OCI-LY3 (cell line): ENCODE results near the gene VSNL1.

ENCODE experiments used
- H2AFZ ChIP-seq: fragments of 200-600, 300-600 bp; shearing (Covaris generic); 2 replicates; pipeline ENCODE4 v1.6.0; 2014; ENCODE audit warnings: antibody characterized with exemption, low read depth, low read length
- H3K27ac ChIP-seq: fragments of 200-600, 300-600 bp; sonication (generic); 2 replicates; pipeline ENCODE4 v1.5.1; 2014; ENCODE audit warnings: mild to moderate bottlenecking, low read length, moderate library complexity, mixed read lengths
- H3K27me3 ChIP-seq: fragments of 200-600, 300-600 bp; sonication (generic); 2 replicates; pipeline ENCODE4 v1.6.1; 2014; ENCODE audit warnings: low read depth, low read length, mixed read lengths
- H3K36me3 ChIP-seq: fragments of 200-600, 300-600 bp; sonication (generic); replicated peaks from 2 replicates; pipeline ENCODE3; 2014; ENCODE audit warnings: low read depth, low read length, mixed read lengths
- H3K4me1 ChIP-seq: fragments of 300-600, 200-600 bp; sonication (generic); 2 replicates; pipeline ENCODE4 v1.6.1; 2014; ENCODE audit warnings: low read length, mixed read lengths
- H3K4me2 ChIP-seq: fragments of 200-600, 300-600 bp; sonication (generic); 2 replicates; pipeline ENCODE4 v1.6.1; 2014; ENCODE audit warnings: low read length, mixed read lengths
- H3K4me3 ChIP-seq: fragments of 300-600, 200-600 bp; sonication (generic); 2 replicates; pipeline ENCODE4 v1.5.1; 2014; ENCODE audit warnings: antibody characterized with exemption, mild to moderate bottlenecking, low read length, moderate library complexity
- H3K79me2 ChIP-seq: fragments of 300-600, 200-600 bp; shearing (Covaris generic); 2 replicates; pipeline ENCODE4 v1.6.1; 2014; ENCODE audit warnings: mild to moderate bottlenecking, low read length, mixed read lengths
- H3K9ac ChIP-seq: fragments of 300-600, 200-600 bp; shearing (Covaris generic); 2 replicates; pipeline ENCODE4 v1.6.0; 2014; ENCODE audit warnings: mild to moderate bottlenecking, low read length, moderate library complexity
- H3K9me3 ChIP-seq: fragments of 200-600, 300-600 bp; shearing (Covaris generic); 2 replicates; pipeline ENCODE4 v1.6.1; 2014; ENCODE audit warnings: low read length, mixed read lengths; ENCODE audit not compliant: insufficient read depth
- H4K20me1 ChIP-seq: fragments of 200-600, 300-600 bp; sonication (generic); 2 replicates; pipeline ENCODE4 v1.6.1; 2016; ENCODE audit warnings: low read length, mixed read lengths; ENCODE audit not compliant: insufficient read depth
- EZH2phosphoT487 ChIP-seq: fragments of 200-600 bp; shearing (Covaris generic); IDR thresholded peaks from 2 replicates; pipeline ENCODE4 v1.6.1; 2018; ENCODE audit warnings: antibody characterized with exemption, mixed run types, low read depth
- TF ChIP-seq, protein P1 (sequence below): fragments of 200-600, 300-600 bp; sonication (generic); IDR thresholded peaks from 2 replicates; pipeline ENCODE4 v1.5.1; 2014; ENCODE audit warnings: antibody characterized with exemption, low read length, low read depth

VSNL1 gene

DNA sequence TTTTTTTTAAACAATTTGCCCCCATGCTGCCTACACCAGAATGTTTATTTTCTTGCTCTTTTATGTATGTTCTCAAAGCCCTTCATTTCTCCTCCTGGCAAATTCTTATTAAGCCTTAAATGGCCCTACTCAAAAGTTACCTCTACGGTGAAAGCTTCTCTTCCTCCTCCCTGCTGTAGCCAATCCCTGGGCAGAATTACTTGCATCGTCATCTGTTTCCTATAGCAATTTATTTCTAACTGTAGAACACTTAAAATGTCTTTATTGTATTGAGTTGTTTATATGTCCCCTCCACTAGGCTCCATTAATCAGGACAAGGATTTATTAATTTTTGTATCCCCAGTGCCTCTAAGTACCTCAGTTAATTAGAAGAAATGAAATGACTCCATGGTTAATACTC, 19.7 kb upstream of the VSNL1 start:
- TF ChIP-seq, protein P1, sequence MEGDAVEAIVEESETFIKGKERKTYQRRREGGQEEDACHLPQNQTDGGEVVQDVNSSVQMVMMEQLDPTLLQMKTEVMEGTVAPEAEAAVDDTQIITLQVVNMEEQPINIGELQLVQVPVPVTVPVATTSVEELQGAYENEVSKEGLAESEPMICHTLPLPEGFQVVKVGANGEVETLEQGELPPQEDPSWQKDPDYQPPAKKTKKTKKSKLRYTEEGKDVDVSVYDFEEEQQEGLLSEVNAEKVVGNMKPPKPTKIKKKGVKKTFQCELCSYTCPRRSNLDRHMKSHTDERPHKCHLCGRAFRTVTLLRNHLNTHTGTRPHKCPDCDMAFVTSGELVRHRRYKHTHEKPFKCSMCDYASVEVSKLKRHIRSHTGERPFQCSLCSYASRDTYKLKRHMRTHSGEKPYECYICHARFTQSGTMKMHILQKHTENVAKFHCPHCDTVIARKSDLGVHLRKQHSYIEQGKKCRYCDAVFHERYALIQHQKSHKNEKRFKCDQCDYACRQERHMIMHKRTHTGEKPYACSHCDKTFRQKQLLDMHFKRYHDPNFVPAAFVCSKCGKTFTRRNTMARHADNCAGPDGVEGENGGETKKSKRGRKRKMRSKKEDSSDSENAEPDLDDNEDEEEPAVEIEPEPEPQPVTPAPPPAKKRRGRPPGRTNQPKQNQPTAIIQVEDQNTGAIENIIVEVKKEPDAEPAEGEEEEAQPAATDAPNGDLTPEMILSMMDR = no peak
- TF ChIP-seq EZH2phosphoT487 = no peak
- Histone ChIP-seq H3K9ac (no peak overlapping the region), H4K20me1 (no peaks in the 10 kb centered on the region), H3K36me3 (no peaks in the 10 kb centered on the region), H2AFZ (no peak overlapping the region), H3K4me2 (no peak overlapping the region), H3K4me1 (peaks cover 36% of the 10 kb centered on the region), H3K4me3 (no peak overlapping the region), H3K27me3 (no peaks in the 10 kb centered on the region; the same call in 1 of the 2 replicates), H3K9me3 (no peaks in the 10 kb centered on the region), H3K27ac (no peak overlapping the region), H3K79me2 (no peaks in the 10 kb centered on the region)

DNA sequence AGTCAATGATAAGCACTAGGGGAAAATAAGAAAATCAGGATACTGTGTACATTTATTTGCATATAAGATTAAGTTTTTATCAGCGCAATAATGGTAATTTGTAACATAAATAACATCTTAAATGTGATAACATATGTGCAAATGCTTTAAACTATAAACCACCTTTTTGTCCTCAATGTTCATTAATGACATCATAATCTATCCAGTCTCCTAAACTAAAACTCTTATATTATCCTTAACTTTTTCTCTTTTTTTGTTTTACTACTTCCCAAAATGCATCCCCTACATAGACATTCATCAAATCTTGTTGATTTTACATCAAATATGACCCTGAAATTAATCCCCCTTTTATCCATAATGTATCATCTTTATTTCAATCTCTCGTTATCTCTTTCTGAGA, 18.9 kb upstream of the VSNL1 start:
- Histone ChIP-seq H3K4me1 (peaks cover 27% of the 10 kb centered on the region), H3K36me3 (no peaks in the 10 kb centered on the region), H3K27ac (no peak overlapping the region), H3K27me3 (no peaks in the 10 kb centered on the region; the same call in 1 of the 2 replicates), H4K20me1 (no peaks in the 10 kb centered on the region), H3K79me2 (no peaks in the 10 kb centered on the region), H3K4me2 (no peak overlapping the region), H3K9ac (no peak overlapping the region), H2AFZ (no peak overlapping the region), H3K4me3 (no peak overlapping the region), H3K9me3 (no peaks in the 10 kb centered on the region)
- TF ChIP-seq, protein P1 = no peak
- TF ChIP-seq EZH2phosphoT487 = no peak

DNA sequence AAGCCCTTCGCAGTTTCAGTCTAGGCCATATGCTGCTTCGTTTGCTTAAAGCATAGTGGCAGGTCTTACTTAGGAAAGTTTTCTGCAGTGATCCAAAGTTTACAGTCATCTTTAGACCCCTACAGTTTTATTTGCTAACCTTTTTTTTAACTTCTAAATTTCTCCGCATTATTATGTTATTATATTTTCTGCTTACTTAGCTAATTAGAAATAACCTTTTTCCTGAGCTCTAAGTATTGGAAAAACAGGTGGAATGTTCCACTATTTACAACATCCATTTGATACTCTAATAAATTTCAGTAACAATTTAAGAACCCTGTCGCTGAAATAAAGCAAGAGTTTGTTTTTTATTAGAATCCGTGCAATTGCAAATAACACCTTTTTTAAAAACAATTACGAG, 18.2 kb upstream of the VSNL1 start:
- Histone ChIP-seq H3K9me3 (no peaks in the 10 kb centered on the region), H2AFZ (no peak overlapping the region), H3K79me2 (no peaks in the 10 kb centered on the region), H3K9ac (no peak overlapping the region), H3K4me2 (no peak overlapping the region), H3K36me3 (no peaks in the 10 kb centered on the region), H3K4me1 (peaks cover 20% of the 10 kb centered on the region), H3K27ac (no peak overlapping the region), H3K27me3 (no peaks in the 10 kb centered on the region; the same call in 1 of the 2 replicates), H4K20me1 (no peaks in the 10 kb centered on the region), H3K4me3 (no peak overlapping the region)
- no peak for TF ChIP-seq EZH2phosphoT487
- TF ChIP-seq, protein P1 = no peak

DNA sequence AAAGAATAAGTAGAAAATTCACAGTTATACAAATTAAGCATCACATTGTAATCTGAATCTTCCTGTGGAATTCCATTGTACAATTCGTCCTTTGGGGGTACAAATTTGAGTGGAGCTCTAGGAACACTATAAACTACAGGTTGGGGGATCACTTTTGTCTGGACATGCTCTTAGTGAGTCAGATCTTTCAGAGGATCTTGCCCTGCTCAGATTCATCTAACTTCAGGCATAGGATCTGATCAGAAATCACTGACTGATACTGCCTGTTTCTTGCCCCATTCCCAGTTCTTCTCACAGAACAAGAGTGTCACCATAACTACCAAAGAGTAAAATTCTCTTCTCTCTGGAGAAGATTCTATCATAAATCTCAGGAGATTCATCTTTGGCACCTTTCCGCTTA, 10.7 kb upstream of the VSNL1 start:
- Histone ChIP-seq H3K36me3 (no peaks in the 10 kb centered on the region), H3K4me3 (no peak overlapping the region), H3K9ac (no peak overlapping the region), H2AFZ (no peak overlapping the region), H3K4me2 (no peak overlapping the region), H3K9me3 (no peaks in the 10 kb centered on the region), H3K27me3 (0 out of 2 replicates have a peak, but pooled peaks cover 8% of the 10 kb centered on the region), H4K20me1 (no peaks in the 10 kb centered on the region), H3K27ac (no peak overlapping the region), H3K79me2 (no peaks in the 10 kb centered on the region), H3K4me1 (peaks cover 7% of the 10 kb centered on the region)
- TF ChIP-seq, protein P1 = no peak
- no peak for TF ChIP-seq EZH2phosphoT487
